ENCODE measurements around the gene MRPL52.

The MRPL52 gene

GRCh38 chr14:22875748-22876319, 46.1 kb downstream of the MRPL52 start:
- no peak for TF ChIP-seq POU2F2 (IDR thresholded peaks at IDR 0.05; ENCODE audit: low read depth, low read length)
- TF ChIP-seq POLR2AphosphoS5 (IDR thresholded peaks at IDR 0.05; ENCODE audit: low read depth, low read length): no peak
- no peak for TF ChIP-seq SPI1 (IDR thresholded peaks at IDR 0.05; ENCODE audit: low read depth, low read length)
- no peak for TF ChIP-seq PAX5 (IDR thresholded peaks at IDR 0.05; ENCODE audit: insufficient read depth, low read length, severe bottlenecking)
- TF ChIP-seq TAF1 (IDR thresholded peaks at IDR 0.05; ENCODE audit: low read depth, low read length): no peak
- no peak for TF ChIP-seq POLR2A (IDR thresholded peaks at IDR 0.05; ENCODE audit: low read depth, low read length)
- DNase-seq (ENCODE audit: insufficient read length, low spot score) (no peak), FAIRE-seq (no peak)

GRCh38 chr14:22877000-22877501, 47.4 kb downstream of the MRPL52 start:
- FAIRE-seq (no peak), DNase-seq (ENCODE audit: insufficient read length, low spot score) (no peak)
- TF ChIP-seq SPI1 (IDR thresholded peaks at IDR 0.05; ENCODE audit: low read depth, low read length): no peak
- no peak for TF ChIP-seq PAX5 (IDR thresholded peaks at IDR 0.05; ENCODE audit: insufficient read depth, low read length, severe bottlenecking)
- TF ChIP-seq POLR2A (IDR thresholded peaks at IDR 0.05; ENCODE audit: low read depth, low read length): no peak
- no peak for TF ChIP-seq POLR2AphosphoS5 (IDR thresholded peaks at IDR 0.05; ENCODE audit: low read depth, low read length)
- TF ChIP-seq POU2F2 (IDR thresholded peaks at IDR 0.05; ENCODE audit: low read depth, low read length): no peak

- DNase-seq (ENCODE audit: insufficient read length, low spot score) (no peak), FAIRE-seq (no peak)
- TF ChIP-seq POLR2A (IDR thresholded peaks at IDR 0.05; ENCODE audit: low read depth, low read length): no peak
- 0 out of 2 replicates have a peak, but pooled peaks have one; percentile 38 for TF ChIP-seq POLR2AphosphoS5 (IDR thresholded peaks at IDR 0.05; ENCODE audit: low read depth, low read length)
Measured at GRCh38 chr14:22878271-22879246, 48.9 kb downstream of the MRPL52 start.

- TF ChIP-seq POLR2A (IDR thresholded peaks at IDR 0.05; ENCODE audit: low read depth, low read length) (no peak), POLR2AphosphoS5 (IDR thresholded peaks at IDR 0.05; ENCODE audit: low read depth, low read length) (peak; percentile 61; the same call in 1 of the 2 replicates)
- no peak for DNase-seq (ENCODE audit: insufficient read length, low spot score)
- no peak for FAIRE-seq
Measured at GRCh38 chr14:22882064-22882463, 52.4 kb downstream of the MRPL52 start.

GRCh38 chr14:22882529-22883172, 53.0 kb downstream of the MRPL52 start:
- TF ChIP-seq POLR2A (IDR thresholded peaks at IDR 0.05; ENCODE audit: low read depth, low read length) (0 out of 2 replicates have a peak, but pooled peaks have one; percentile 15), POLR2AphosphoS5 (IDR thresholded peaks at IDR 0.05; ENCODE audit: low read depth, low read length) (no peak)
- DNase-seq (ENCODE audit: insufficient read length, low spot score): no peak
- FAIRE-seq: no peak

- FAIRE-seq (no peak), DNase-seq (ENCODE audit: insufficient read length, low spot score) (no peak)
- TF ChIP-seq POU2F2 (IDR thresholded peaks at IDR 0.05; ENCODE audit: low read depth, low read length) (no peak), TAF1 (IDR thresholded peaks at IDR 0.05; ENCODE audit: low read depth, low read length) (no peak), POLR2A (IDR thresholded peaks at IDR 0.05; ENCODE audit: low read depth, low read length) (0 out of 2 replicates have a peak, but pooled peaks have one; percentile 20)
Measured at GRCh38 chr14:22883173-22883976, 53.7 kb downstream of the MRPL52 start, which contains the start of gene REM2. TSS of gene REM2 (plus strand) at chr14:22883222. CDS start at chr14:22883288, 66 bp downstream.

- TF ChIP-seq POLR2AphosphoS5 (IDR thresholded peaks at IDR 0.05; ENCODE audit: low read depth, low read length): no peak
- TF ChIP-seq SPI1 (IDR thresholded peaks at IDR 0.05; ENCODE audit: low read depth, low read length): peak; percentile 41; the same call in 1 of the 2 replicates
- DNase-seq (ENCODE audit: insufficient read length, low spot score) (no peak), FAIRE-seq (no peak)
Measured at GRCh38 chr14:22884076-22884737, 54.5 kb downstream of the MRPL52 start.
